GM10248 (cell line): ENCODE results near the gene SGTB.
"Not testable (repeated sequence)": the region's sequence is repeated elsewhere in the genome, so short reads cannot be mapped to it uniquely, and the experiment has no call there.

Source experiments
- CTCF ChIA-PET: fragments of 300-600 bp; sonication (Branson Sonifier 250); formaldehyde crosslinking; extraction: SDS; loops from one replicate; lab custom pipeline; 2021; ENCODE audit warnings: antibody characterized with exemption; lab: Yijun Ruan, JAX
- POLR2A ChIA-PET: fragments of 350-650 bp; sonication (Branson Sonifier 250); formaldehyde crosslinking; extraction: SDS; loops from one replicate; lab custom pipeline; 2020; ENCODE audit warnings: antibody characterized with exemption; lab: Yijun Ruan, JAX
- DNase-seq: peaks from one replicate; pipeline ENCODE4 v3.0.0; 2012; ENCODE audit errors: extremely low spot score
- TF ChIP-seq, protein P1 (sequence below): IDR thresholded peaks from 2 replicates; pipeline ENCODE4 v1.5.1; 2012; ENCODE audit warnings: mild to moderate bottlenecking, low read depth; ENCODE audit errors: extremely low read depth, missing control alignments, control extremely low read depth

SGTB gene

DNA sequence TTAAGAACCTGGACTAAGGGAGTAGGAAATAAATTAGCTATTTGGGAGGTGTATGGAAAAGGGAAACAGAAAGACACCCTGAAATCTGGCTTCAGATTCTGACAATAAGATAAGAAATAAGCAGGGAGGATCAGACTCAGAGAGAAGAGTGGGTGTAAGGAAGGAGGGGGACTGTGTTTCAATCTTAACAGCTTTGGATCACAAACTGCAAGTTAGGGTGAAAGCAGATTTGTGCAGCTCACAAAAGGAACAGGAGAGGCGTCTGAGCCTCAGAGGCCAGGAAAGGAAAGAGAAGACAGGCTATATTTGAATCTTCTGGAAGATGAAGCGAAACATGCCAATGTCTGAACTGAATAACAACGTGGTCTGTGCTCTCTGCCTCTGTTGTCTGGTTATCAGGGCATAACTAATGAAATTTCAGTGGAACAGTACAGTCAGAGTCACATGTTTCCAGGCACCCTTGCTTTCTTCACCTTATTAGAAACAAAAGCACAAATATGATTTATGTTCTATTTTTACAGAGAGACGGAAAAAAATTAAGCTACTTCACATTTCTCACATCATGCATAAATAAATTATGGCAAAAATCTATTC is 26.6 kb downstream of the SGTB start:
- ChIA-PET CTCF (interaction anchor here (1.2 to 2.6 kb wide), 5 partner anchors 9 to 27 kb away, joined by 3 to 6 read pairs (median 3); no protein-coding TSS in a partner anchor), POLR2A (no interaction called here)
- TF ChIP-seq, protein P1, sequence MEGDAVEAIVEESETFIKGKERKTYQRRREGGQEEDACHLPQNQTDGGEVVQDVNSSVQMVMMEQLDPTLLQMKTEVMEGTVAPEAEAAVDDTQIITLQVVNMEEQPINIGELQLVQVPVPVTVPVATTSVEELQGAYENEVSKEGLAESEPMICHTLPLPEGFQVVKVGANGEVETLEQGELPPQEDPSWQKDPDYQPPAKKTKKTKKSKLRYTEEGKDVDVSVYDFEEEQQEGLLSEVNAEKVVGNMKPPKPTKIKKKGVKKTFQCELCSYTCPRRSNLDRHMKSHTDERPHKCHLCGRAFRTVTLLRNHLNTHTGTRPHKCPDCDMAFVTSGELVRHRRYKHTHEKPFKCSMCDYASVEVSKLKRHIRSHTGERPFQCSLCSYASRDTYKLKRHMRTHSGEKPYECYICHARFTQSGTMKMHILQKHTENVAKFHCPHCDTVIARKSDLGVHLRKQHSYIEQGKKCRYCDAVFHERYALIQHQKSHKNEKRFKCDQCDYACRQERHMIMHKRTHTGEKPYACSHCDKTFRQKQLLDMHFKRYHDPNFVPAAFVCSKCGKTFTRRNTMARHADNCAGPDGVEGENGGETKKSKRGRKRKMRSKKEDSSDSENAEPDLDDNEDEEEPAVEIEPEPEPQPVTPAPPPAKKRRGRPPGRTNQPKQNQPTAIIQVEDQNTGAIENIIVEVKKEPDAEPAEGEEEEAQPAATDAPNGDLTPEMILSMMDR, result no peak
- peak; percentile 31 for DNase-seq

DNA sequence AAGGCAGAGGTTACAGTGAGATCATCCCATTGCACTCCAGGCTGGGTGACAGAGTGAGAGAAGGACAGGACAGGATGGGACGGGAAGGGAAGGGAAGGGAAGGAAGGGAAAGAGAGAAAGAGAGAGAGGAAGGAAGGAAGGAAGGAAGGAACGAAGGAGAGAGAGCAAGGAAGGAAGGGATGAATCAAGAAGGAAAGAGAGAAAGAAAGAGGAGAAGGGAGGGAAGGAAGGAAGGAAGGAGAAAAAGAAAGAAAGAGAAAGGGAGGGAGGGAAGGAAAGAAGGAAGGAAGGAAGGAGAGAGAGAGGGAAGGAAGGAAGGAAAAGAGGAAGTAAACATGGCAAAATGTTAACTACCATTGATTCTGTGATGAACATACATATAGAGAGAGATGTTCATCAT is 28.8 kb downstream of the SGTB start:
- ChIA-PET POLR2A (no interaction called here), CTCF (no interaction called here)
- TF ChIP-seq, protein P1, result no peak
- no peak for DNase-seq

DNA sequence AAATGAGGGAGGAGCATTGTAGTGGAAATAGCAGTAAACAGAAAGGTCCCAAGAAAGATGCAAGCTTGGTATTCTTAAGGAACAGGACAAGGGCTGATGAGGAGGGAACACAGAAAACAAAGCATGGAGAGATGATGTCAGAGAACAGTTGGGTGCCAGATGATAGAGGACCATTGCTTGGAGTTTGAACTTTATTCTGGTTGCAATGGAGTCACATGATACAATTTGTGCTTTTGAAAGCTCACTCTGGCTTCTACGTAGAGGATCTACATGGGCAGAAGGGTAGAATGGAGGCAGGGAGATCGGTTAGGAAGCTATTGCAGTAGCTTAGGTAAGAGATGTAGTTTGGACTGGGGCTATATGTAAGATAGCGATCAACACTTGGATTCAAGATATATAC is 39.8 kb downstream of the SGTB start:
- ChIA-PET POLR2A (no interaction called here), CTCF (no interaction called here)
- no peak for DNase-seq
- TF ChIP-seq, protein P1, result no peak

DNA sequence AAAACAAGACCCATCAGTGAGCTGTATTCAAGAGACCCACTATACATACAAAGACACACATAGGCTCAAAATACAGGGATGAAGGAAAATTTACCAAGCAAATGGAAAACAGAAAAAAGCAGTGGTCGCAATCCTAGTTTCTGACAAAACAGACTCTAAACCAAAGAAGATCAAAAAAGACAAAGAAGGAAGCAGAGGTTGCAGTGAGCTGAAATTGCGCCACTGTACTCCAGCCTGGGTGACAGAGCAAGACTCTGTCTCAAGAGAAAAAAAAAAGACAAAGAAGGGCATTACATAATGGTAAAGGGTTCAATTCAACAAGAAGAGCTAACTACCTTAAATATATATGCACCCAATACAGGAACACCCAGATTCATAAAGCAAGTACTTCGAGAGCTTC is 45.9 kb downstream of the SGTB start:
- CTCF ChIA-PET, result interaction anchor here (0.9 to 1.8 kb wide), 4 partner anchors 9 to 480 kb away, joined by 3 to 6 read pairs (median 5); no protein-coding TSS in a partner anchor
- POLR2A ChIA-PET, DNase-seq: not testable (repeated sequence)

DNA sequence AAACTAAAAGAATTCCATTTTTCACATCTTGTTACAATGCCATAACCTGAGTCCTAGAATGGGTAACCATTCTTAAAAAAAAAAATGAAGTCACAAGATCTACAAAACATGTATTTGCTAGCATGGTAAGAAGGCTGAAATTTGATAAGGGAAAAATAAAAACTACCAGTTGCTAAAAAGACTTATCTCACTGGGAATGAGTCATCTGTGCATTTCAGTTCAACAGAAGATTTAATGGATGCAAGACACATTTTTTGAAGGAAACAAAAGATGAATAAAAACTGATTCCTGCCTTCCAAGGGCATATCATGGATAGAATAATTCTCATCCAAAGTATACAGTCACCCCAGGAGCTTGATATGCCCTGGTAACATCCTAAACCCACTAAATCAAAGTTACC is 47.2 kb downstream of the SGTB start:
- POLR2A ChIA-PET, result no interaction called here
- TF ChIP-seq, protein P1, result no peak
- DNase-seq, result no peak
- CTCF ChIA-PET, result no interaction called here

DNA sequence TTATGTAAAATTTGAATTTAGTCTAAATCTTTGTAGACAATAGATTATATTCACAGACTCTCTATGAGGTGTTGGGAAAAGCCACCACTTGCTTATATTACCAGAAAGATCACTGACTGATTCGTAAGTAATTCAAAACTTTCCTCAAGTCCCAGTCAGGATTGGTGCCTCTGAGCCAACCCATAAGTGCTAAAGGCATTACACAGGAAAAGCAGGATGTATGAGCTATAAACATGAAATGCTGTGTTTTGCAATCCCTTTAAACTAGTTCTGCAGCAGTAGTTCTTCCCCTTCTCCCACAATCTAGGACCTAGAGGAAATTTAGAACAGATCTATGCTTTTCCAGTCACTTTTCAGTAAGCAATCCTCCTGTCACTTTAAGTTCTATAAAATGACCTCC is 49.1 kb downstream of the SGTB start:
- POLR2A ChIA-PET, result no interaction called here
- DNase-seq, result no peak
- TF ChIP-seq, protein P1, result no peak
- CTCF ChIA-PET, result interaction anchor here (1.1 kb wide), 1 partner anchor 14 kb away, joined by 4 read pairs; no protein-coding TSS in a partner anchor

DNA sequence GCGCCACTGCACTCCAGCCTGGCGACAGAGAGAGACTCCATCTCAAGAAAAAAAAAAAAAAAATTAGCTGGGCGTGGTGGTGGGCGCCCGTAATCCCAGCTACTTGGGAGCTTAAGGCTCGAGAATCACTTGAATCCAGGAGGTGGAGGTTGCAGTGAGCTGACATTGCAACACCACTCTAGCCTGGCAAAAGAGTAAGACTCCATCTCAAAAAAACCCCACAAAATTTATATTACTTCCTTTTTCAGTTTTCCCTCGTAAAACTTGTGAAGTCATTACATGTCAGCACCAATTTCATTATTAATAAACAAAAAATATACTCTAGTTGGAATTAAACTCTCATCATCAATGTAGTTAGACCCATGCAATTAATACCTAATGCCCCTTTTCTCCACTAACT is 53.2 kb downstream of the SGTB start:
- ChIA-PET CTCF (interaction anchor here (0.8 kb wide), 1 partner anchor 27 kb away, joined by 3 read pairs; no protein-coding TSS in a partner anchor), POLR2A (no interaction called here)
- TF ChIP-seq, protein P1, result no peak
- DNase-seq, result no peak
